ENCODE data around the gene GFOD1. TPM values are rescaled to one million over a fixed set of nuclear protein-coding genes. Genes with fewer than 3 reads are reported as not detected.

Gene GFOD1
- total RNA-seq, 1 experiment from 2014 or later, result 6.1 TPM

GRCh38 chr6:13372076-13372475 lies 115.3 kb downstream of the GFOD1 start:
- no peak overlapping the region for H2BK5ac ChIP-seq (ENCODE audit: insufficient read length, low read length)
- TF ChIP-seq CTCF (conservative IDR thresholded peaks at IDR 0.05), result no peak
- H3K79me1 ChIP-seq (ENCODE audit: insufficient read depth, low read depth, low read length, poor library complexity, severe bottlenecking), result no peaks in the 10 kb centered on the region
- H3K27me3 ChIP-seq (ENCODE audit: insufficient read depth, low read length), result no peaks in the 10 kb centered on the region
- no peak overlapping the region for H2AFZ ChIP-seq (ENCODE audit: low read length)
- H2BK120ac ChIP-seq (ENCODE audit: low read depth, low read length, poor library complexity, severe bottlenecking), result no peak overlapping the region
- no peaks in the 10 kb centered on the region for H4K20me1 ChIP-seq (ENCODE audit: control insufficient read depth, insufficient read depth, insufficient read length)
- Mint-ChIP-seq H3K4me1 (peaks cover 25 to 34% of the 10 kb centered on the region in 2 experiments), H3K4me3 (no peak overlapping the region), H3K27ac (no peak overlapping the region), H3K27me3 (ENCODE audit: low read depth) (no peaks in the 10 kb centered on the region; the same call in 1 of the 2 replicates), H3K9me3 (no peaks in the 10 kb centered on the region), H3K36me3 (ENCODE audit: insufficient read depth in 1 of 3, low read depth in 3 of 3) (no peaks in the 10 kb centered on the region)
- no peaks in the 10 kb centered on the region for H3K23me2 ChIP-seq (ENCODE audit: insufficient read length, low read depth, low read length, poor library complexity, severe bottlenecking)
- no peak overlapping the region for H4K8ac ChIP-seq (replicated peaks; ENCODE audit: insufficient read length, low read depth, low read length)
- H3K27ac ChIP-seq (ENCODE audit: insufficient read length, low read depth, low read length), result no peak overlapping the region
- no peak overlapping the region for H2BK12ac ChIP-seq (ENCODE audit: insufficient read length, low read depth, low read length)
- no peak overlapping the region for H3K56ac ChIP-seq (ENCODE audit: insufficient read length, low read depth, low read length)
- H3K4ac ChIP-seq (ENCODE audit: low read depth, low read length), result no peak overlapping the region
- H2BK20ac ChIP-seq (ENCODE audit: low read depth, low read length, poor library complexity, severe bottlenecking), result no peak overlapping the region
- no peak overlapping the region for H3K18ac ChIP-seq (ENCODE audit: insufficient read length, low read depth, low read length)
- H3K14ac ChIP-seq (ENCODE audit: insufficient read depth, low read length), result no peak overlapping the region
- no peak overlapping the region for H3K4me2 ChIP-seq (ENCODE audit: insufficient read depth, insufficient read length, low read length)
- H3K9ac ChIP-seq (ENCODE audit: extremely low read depth, insufficient read length, low read length), result no peak overlapping the region
- no peak overlapping the region for H2BK15ac ChIP-seq (ENCODE audit: low read depth, low read length)
- no peak overlapping the region for H2AK5ac ChIP-seq (ENCODE audit: insufficient read length, low read length)
- no CpG with 5 or more reads among the region's 6 CpGs for WGBS (ENCODE audit: extremely low coverage, insufficient read length, low lambda C conversion rate)
- peaks cover 7% of the 10 kb centered on the region; the same call in 1 of the 2 replicates for H3K4me1 ChIP-seq (ENCODE audit: insufficient read depth, low read length)
- no peaks in the 10 kb centered on the region for H3K9me3 ChIP-seq (ENCODE audit: control insufficient read depth, low read depth, low read length)
- H4K5ac ChIP-seq (ENCODE audit: insufficient read length, low read depth, low read length), result no peak overlapping the region
- H4K91ac ChIP-seq (ENCODE audit: insufficient read length, low read depth, low read length), result no peak overlapping the region
- no peak overlapping the region for H3T11ph ChIP-seq (ENCODE audit: low read length)
- no peaks in the 10 kb centered on the region for H3K79me2 ChIP-seq (ENCODE audit: insufficient read depth, low read length)
- no peak overlapping the region for H3K23ac ChIP-seq (ENCODE audit: insufficient read length, low read depth, low read length)
- DNase-seq, result no peak
